Measurements from ENCODE around the gene GUK1.

GUK1 gene

GRCh38 chr1:228136901-228137300 lies 3.2 kb upstream of the GUK1 start:
- DNase-seq = no peak

- no peak for DNase-seq
Measured at GRCh38 chr1:228139406-228139930, 611 bp upstream of the GUK1 start.

GRCh38 chr1:228140724-228141225 lies 696 bp downstream of the GUK1 start:
- DNase-seq = no peak

- DNase-seq = no peak
Measured at GRCh38 chr1:228141226-228142044, 1.4 kb downstream of the GUK1 start.

- peak; percentile 52 for DNase-seq
Measured at GRCh38 chr1:228142155-228142691, 2.1 kb downstream of the GUK1 start.

GRCh38 chr1:228142701-228143136 lies 2.6 kb downstream of the GUK1 start:
- no peak for DNase-seq

- no peak for DNase-seq
Measured at GRCh38 chr1:228143480-228144192, 3.6 kb downstream of the GUK1 start.

- DNase-seq = no peak
Measured at GRCh38 chr1:228144193-228144992, 4.3 kb downstream of the GUK1 start.

- no peak for DNase-seq
Measured at GRCh38 chr1:228144993-228145343, 4.9 kb downstream of the GUK1 start.

GRCh38 chr1:228145463-228146416 lies 5.7 kb downstream of the GUK1 start:
- no peak for DNase-seq

- DNase-seq = no peak
Measured at GRCh38 chr1:228146417-228147150, 6.5 kb downstream of the GUK1 start.

GRCh38 chr1:228147151-228147693 lies 7.1 kb downstream of the GUK1 start:
- DNase-seq = no peak

- peak; percentile 32 for DNase-seq
Measured at GRCh38 chr1:228147768-228148167, 7.7 kb downstream of the GUK1 start.

GRCh38 chr1:228148196-228148861 lies 8.2 kb downstream of the GUK1 start:
- DNase-seq = peak; percentile 45

GRCh38 chr1:228148935-228149405 lies 8.9 kb downstream of the GUK1 start:
- no peak for DNase-seq

GRCh38 chr1:228149406-228150119 lies 9.5 kb downstream of the GUK1 start, which contains the start of gene GJC2:
Gene GJC2, plus strand, starts transcription at chr1:228149930. Its CDS starts 7,829 bp downstream, at chr1:228157759.
- peak; percentile 54 for DNase-seq

GRCh38 chr1:228150120-228150460 lies 10.0 kb downstream of the GUK1 start:
- peak; percentile 45 for DNase-seq

- peak; percentile 87 for DNase-seq
Measured at GRCh38 chr1:228150461-228151179, 10.5 kb downstream of the GUK1 start.

Measured in right forelimb (tissue), 1 donor.